G401 (cell line): ENCODE results near the gene CRLF1. TPM values are rescaled to one million over a fixed set of nuclear protein-coding genes. Genes with fewer than 3 reads are reported as not detected.
A peak's percentile ranks its signal among the peaks of the same experiment; 100 is the strongest.
"Not testable (repeated sequence)": the region's sequence is repeated elsewhere in the genome, so short reads cannot be mapped to it uniquely, and the experiment has no call there.

Experiments
- DNase-seq: peaks from one replicate; pipeline ENCODE4 v3.0.0-alpha.2; 2015; ENCODE audit warnings: low spot score
- in situ Hi-C: cut with HindIII; loops from 2 replicates; pipeline ENCODE4 v1.10.0; 2016; ENCODE audit warnings: low sequenced_read_pairs, mixed read lengths
- total RNA-seq: library from RNA; depleted of rRNA; stranded (reverse); fragments of >200 nt; shearing (Covaris generic); gene quantifications from 2 replicates; pipeline ENCODE4 v1.2.3, GENCODE V29; 2014

CRLF1 gene
- total RNA-seq, 1 experiment from 2014 or later = 148 TPM

- no peak for DNase-seq
Observed at GRCh38 chr19:18597809-18598660, 8.6 kb downstream of the CRLF1 start.

DNA sequence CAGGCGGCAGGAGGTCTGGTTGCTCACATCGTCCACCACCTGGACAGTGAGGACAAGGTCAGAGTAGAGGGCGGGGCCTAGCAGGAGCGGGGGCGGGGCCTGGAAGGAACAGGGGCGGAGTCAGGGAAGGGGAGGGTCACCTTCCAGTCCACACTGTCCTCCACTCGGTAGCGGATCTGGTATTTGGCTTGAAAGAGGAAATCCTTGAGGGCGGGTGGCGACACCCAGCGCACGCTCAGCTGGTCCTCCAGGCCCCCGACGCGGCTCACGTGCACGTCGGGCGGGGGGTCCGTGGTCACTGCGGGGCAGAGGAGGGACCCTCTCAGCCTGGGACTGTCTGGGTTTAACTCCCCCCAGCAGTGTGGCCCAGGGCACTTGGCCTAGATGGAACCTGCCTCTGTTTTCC, 9.8 kb downstream of the CRLF1 start:
- DNase-seq = peak; percentile 44
- in situ Hi-C loops = no loop called here

More at GRCh38 chr19:18597809-18598660, 8.6 kb downstream of the CRLF1 start:
- in situ Hi-C loops = no loop called here

DNA sequence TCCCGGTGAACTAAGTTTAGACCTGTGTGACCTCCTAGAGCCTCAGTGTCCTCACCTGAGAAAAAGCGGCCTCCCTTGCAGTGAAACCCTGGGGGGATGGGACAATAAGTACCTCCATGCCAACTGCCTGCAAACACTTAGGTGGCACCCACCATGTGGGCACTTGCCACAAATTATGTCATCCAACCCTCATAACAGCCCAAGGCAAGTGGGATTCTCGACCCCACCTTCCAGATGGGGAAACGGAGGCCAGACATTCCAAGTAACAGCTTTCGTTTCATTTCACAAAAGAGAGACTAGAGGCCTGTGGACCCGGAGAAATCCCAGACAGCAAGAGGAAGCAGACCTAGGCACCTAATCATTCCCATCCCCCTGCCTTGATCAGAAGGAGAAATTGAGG, 11.1 kb downstream of the CRLF1 start:
- DNase-seq = no peak
- in situ Hi-C loops = no loop called here

GRCh38 chr19:18594824-18595373, 11.7 kb downstream of the CRLF1 start:
- in situ Hi-C loops = no loop called here
- DNase-seq = no peak

DNA sequence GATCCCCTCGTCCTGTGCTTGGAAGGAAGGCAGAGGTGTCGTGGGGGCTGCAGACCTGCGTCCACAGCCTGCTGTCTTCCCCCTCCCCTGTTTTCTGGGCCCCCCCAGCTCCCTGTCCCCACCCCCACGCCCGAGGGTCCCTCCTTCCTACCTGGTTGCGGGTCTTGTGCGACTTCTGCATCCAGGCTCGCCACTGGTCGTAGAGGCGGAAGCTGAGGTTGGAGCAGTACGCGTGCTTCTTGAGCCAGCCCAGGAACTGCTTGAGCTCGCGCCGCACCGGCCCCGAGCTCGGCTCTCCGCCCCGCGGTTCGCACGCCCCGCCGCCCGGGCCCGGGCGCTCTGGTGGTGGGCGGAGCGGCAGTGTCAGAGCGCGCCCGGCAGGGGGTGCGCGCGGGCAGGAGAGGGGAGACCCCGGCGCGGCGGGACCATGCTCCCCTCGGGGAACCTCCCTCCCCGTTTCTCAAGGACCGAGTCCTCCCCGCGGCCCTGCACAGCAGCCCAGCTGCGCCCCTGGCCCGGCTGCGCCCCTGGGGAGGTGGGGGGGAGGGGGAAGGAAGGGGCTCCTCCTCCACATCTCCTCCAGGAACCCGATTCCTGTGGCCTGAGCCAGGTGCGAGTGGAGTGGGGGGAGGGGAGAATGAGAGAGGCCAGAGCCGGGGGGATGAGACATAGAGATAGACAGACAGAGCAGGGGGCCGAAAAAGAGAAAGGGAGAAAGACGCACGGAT, 12.3 kb downstream of the CRLF1 start:
- in situ Hi-C loops = no loop called here

DNA sequence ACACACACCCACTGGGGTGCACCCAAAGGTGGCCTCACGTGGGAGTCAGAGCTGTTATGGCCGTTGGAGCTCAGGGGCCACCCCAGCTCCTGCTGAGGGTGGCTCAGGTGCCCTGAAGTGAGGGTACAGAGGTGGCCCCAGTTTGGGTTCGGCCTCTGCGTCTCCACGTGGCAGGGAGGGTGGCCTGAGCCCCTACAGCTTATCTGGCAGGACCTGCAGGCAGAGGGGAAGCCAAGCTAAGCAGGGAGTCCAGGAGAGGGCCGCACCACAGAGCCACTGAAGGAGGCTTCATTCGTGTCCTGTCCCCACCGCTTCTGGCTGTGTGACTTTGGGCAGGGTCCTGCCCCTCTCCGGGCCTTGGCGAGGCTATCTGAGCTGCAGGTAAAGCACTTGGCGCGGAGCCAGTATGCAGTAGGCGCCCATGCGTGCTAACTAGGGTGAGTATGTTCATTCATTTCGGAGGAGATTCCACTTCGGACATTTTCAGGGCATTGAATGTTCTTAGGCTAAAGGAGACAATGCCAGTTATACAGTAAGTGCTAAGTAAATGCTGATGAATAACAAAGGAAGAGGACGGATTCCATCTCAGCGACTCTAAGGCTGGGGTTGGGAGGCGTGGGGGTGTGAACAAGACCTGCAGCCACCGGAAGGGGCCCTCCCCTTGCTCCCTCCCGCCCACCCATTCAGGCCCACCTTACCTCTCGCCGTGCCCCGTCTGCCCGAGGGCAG, 13.1 kb downstream of the CRLF1 start:
- DNase-seq = peak; percentile 41
- in situ Hi-C loops = no loop called here

More for the DNA sequence above, 12.3 kb downstream of the CRLF1 start:
- DNase-seq = peak; percentile 62

DNA sequence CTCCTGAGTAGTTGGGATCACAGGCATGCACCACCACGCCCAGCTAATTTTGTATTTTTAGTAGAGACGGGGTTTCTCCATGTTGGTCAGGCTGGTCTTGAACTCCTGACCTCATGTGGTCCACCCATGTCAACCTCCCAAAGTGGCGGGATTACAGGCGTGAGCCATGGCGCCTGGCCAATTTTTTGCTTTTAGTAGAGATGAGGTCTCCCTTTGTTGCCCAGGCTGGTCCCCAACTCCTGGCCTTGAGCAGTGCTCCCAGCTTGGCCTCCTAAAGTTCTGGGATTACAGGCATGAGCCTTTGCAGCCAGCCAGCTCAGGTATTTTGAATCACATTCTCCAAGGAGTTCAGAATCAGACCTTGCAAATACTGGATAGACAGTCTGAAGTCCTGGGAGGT, 13.9 kb downstream of the CRLF1 start:
- in situ Hi-C loops = not testable (repeated sequence)

DNA sequence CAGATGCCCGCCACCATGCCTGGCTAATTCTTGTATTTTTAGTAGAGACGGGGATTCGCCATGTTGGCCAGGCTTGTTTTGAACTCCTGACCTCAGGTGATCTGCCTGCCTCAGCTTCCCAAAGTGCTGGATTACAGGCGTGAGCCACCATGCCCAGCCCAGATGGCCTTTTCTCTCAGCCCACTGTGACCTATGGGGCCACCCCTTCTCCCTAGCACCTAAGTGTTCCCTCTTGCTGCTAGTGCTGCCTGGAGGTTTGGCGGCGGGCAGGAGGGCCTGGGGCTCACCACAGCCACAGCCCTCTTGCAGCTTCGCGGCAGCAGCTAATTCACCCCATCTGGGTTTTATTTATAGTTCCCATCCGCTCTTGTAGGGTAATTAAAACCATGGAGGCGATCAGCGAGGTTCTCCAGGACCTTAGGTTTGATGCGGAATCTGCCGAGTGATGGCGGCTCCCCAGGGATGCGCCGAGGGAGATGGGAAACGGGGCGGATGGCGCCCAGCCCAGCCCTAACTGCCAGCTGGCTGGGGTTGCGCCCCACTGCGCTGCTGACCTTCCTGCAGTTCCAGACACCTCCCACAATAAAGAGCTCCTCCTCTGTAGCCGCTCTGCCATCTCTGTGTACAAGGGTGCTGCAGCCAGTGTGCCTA, 14.7 kb downstream of the CRLF1 start:
- in situ Hi-C loops = no loop called here
- no peak for DNase-seq

More for the DNA sequence above, 13.9 kb downstream of the CRLF1 start:
- DNase-seq = not testable (repeated sequence)

GRCh38 chr19:18590273-18591272, 16.0 kb downstream of the CRLF1 start:
- in situ Hi-C loops = no loop called here
- peak; percentile 98 for DNase-seq

DNA sequence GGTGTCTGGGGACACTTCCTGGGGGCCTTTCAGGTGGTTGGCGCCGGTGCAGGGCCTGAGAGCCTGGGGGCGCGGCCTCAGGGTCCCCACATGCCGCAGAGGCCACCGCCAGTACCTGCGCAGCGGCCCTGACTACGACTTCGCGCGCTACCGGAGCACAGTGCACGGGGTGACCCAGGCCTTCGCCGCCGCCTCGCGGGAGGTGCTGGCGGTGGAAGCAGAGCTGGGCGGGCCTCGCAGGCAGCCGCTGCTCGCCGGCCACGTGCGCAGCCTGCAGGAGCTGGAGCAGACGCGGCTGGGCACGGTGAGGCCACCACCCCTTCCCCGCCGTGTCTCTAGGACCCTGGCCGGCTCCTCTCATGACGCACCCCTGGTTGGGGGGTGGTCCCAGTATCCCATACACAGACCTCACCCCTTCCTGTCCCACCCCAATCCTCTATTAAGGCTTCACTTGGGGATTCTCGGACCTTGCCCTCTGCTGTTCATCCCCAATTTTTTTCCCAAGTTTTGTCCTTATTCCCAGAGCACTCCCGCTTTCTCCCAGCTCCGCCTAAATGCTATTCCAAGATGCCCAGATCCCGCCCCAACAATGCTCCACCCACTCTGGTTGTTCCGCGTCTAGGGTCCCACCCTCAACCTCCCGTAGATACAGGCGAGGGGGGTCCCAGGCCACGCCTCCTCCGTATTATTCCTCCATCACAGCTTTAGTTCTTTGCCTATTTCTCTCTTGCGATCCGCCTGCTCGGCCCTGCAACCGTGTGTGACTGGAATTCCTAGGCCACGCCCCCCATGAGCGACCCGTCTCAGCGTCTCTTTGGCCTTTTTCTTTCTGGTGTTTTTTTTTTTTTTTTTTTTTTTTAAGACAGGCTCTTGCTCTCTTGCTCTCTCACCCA, 17.0 kb downstream of the CRLF1 start:
- in situ Hi-C loops = no loop called here
- peak; percentile 70 for DNase-seq

- in situ Hi-C loops = no loop called here
- DNase-seq = peak; percentile 82
Observed at GRCh38 chr19:18588611-18589379, 17.8 kb downstream of the CRLF1 start, which contains the start of gene REX1BD. Gene REX1BD (plus strand): TSS chr19:18588798. CDS start chr19:18588802, 4 bp downstream.

GRCh38 chr19:18587962-18588610, 18.5 kb downstream of the CRLF1 start:
- no peak for DNase-seq
- in situ Hi-C loops = no loop called here

DNA sequence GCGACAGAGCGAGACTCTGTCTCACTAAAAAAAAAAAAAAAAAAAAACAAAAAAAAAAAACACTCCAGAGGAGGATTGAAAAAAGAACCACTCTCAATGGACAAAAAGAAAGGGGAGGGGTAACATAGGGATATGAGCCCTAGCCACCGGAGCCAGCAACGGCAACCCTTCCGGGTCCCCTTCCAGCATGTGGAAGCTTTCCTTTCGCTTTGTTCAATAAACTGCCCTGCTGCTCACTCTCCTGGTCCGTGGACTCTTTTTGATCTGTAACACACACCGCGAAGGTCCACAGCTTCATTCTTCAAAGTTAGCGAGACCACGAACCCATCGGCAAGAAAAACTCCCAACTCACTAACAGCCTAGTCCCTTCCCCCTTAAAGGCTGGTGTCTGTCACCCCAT, 19.0 kb downstream of the CRLF1 start:
- in situ Hi-C loops = no loop called here

GRCh38 chr19:18586306-18586705, 20.3 kb downstream of the CRLF1 start:
- in situ Hi-C loops = no loop called here
- DNase-seq = no peak

More for the DNA sequence above, 19.0 kb downstream of the CRLF1 start:
- DNase-seq = no peak

DNA sequence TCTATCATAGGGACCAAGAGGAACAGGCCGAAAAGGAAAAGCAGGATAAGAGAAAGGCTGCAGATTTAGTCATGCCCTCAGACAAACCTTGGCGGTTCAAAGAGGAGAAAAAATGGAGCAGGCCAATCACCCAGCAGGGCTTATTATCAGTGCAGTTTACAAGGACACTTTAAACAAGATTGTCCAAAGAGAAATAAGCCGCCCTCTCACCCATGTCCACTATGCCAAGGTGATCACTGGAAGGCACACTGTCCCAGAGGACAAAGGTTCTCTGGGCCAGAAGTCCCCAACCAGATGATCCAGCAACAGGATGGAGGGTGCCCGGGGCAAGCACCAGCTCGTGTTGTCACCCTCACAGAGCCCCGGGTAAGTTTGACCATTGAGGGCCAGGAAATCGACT, 26.3 kb downstream of the CRLF1 start:
- DNase-seq = no peak
- in situ Hi-C loops = no loop called here
